Measurements from ENCODE around the gene ADRA2B.
"Not testable (repeated sequence)": the region's sequence is repeated elsewhere in the genome, so short reads cannot be mapped to it uniquely, and the experiment has no call there.

ADRA2B gene

DNA sequence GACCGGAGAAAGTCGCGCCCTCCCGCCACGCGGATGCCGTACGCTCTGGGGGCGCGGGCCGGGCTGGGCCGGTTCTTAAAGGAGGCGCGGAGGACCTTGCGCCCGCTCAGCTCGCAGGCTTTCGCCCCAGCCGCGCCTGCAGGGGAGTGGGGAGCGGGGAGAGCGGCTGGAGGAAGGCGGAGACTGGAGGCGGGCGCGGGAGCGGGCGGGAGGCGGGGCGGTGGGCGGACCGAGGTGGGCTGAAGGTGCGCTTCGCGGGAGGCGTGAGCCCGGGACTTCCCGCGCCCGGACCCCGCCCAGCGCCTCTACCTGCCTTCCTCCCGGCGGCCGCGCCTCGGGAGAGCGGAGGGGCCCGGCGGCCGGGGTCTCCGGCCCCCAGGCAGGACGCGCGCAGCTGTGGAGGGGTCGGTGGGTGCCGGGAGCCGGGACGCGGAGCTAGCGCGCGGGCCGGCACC is at the start of gene ADRA2B:
TSS of gene ADRA2B (minus strand) at position 148 of the 455 bp plus-strand sequence. CDS start 422 bp downstream, outside the sequence.
- H3K4me3 ChIP-seq (ENCODE audit: low read length) = peak within 1 kb of the TSS; percentile 66
- 0 out of 2 replicates have a peak within 1 kb of the TSS, but pooled peaks have one; percentile 34 for H3K9ac ChIP-seq (ENCODE audit: low read depth, low read length)
- peaks cover 64% of the 10 kb centered on the region for H3K27me3 ChIP-seq (ENCODE audit: insufficient read depth, low read length)

DNA sequence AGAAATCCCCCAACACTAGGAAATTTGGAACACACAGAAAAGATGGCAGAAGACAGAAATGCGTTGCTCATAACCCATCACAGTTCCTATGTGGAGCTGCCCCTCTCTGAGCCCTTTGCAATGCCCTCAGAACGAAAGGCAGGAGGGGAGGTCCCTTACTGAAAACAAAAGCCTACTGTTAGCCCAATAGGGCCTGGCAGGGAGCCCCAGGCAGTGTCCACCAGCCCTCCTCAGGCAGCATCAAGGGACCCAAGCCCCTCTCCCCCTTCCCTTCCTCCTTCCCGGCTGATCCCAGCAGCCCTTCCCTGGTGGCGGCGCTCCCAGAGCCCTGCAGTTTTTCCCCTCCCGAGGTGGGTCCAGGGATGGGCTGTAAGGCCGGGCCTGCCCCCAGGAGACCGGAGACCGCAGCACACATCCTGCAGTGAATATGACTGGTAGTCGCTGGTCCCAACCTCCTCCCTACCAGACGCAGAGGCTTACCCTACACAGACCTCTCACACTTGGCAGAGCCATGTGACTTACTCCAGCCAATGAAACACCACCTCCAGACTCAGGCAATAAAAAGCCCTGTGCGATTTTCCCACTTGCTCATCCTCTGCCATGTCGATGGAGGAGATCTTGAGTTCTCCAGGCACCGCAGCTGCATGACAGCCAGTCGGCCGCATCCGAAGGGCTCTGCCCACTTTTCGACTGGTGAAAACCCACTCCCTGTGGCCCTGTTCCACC is 48.3 kb upstream of the ADRA2B start:
- no peak overlapping the region for H3K27ac ChIP-seq (ENCODE audit: low read length)

More for the DNA sequence above, at the start of gene ADRA2B:
- no peaks in the 10 kb centered on the region for H3K36me3 ChIP-seq (ENCODE audit: insufficient read depth, low read depth, low read length)
- H3K9me3 ChIP-seq (ENCODE audit: insufficient read depth, low read depth, low read length) = no peaks in the 10 kb centered on the region
- H3K4me1 ChIP-seq (ENCODE audit: insufficient read depth, low read length) = no peaks in the 10 kb centered on the region
- no peak within 1 kb of the TSS for H3K27ac ChIP-seq (ENCODE audit: low read length)

DNA sequence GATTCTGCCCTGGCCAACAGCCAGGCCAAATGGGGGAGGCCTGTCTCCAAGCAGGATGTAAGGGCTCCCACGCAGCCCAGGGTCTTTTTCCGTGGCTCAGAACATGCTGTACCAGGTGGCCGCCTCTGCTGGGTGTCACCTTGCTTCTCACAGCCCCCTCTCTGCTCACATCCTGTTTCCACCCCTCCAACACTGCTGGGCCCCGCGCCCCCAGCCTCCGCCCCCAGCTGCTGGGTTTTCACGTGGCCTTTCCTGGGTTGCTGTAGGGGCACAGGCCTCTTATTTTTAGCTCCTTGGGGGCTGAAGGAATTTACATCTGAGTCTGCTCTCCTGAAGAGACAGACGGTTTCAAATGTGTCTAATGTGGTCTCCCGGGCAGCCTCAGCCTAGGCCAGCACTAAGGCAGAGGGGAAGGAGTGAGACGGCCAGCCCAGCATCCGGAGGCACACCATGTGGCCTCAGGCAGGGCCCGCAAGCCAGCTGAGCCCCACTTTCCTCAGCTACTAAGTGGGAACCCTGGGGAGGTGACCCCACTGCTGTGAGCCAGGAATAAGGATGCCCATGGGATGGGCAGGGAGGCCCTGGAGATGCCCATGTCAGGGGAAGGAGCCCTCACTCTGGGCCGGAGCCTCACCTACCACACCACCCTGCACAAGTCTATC is 47.5 kb upstream of the ADRA2B start:
- Histone ChIP-seq H3K27ac (ENCODE audit: low read length) (no peak overlapping the region), H3K4me1 (ENCODE audit: insufficient read depth, low read length) (no peaks in the 10 kb centered on the region), H3K4me3 (ENCODE audit: low read length) (no peak overlapping the region), H3K9ac (ENCODE audit: low read depth, low read length) (no peak overlapping the region), H3K9me3 (ENCODE audit: insufficient read depth, low read depth, low read length) (no peaks in the 10 kb centered on the region), H3K36me3 (ENCODE audit: insufficient read depth, low read depth, low read length) (no peaks in the 10 kb centered on the region), H3K27me3 (ENCODE audit: insufficient read depth, low read length) (no peaks in the 10 kb centered on the region)

More for the DNA sequence above, 48.3 kb upstream of the ADRA2B start:
- H3K27me3 ChIP-seq (ENCODE audit: insufficient read depth, low read length) = no peaks in the 10 kb centered on the region
- no peaks in the 10 kb centered on the region for H3K4me1 ChIP-seq (ENCODE audit: insufficient read depth, low read length)
- H3K36me3 ChIP-seq (ENCODE audit: insufficient read depth, low read depth, low read length) = no peaks in the 10 kb centered on the region
- H3K9ac ChIP-seq (ENCODE audit: low read depth, low read length) = no peak overlapping the region
- H3K4me3 ChIP-seq (ENCODE audit: low read length) = no peak overlapping the region
- no peaks in the 10 kb centered on the region for H3K9me3 ChIP-seq (ENCODE audit: insufficient read depth, low read depth, low read length)

- Histone ChIP-seq H3K27ac (ENCODE audit: low read length) (no peak overlapping the region), H3K27me3 (ENCODE audit: insufficient read depth, low read length) (no peaks in the 10 kb centered on the region), H3K9ac (ENCODE audit: low read depth, low read length) (no peak overlapping the region), H3K4me1 (ENCODE audit: insufficient read depth, low read length) (no peaks in the 10 kb centered on the region), H3K9me3 (ENCODE audit: insufficient read depth, low read depth, low read length) (no peaks in the 10 kb centered on the region), H3K36me3 (ENCODE audit: insufficient read depth, low read depth, low read length) (no peaks in the 10 kb centered on the region), H3K4me3 (ENCODE audit: low read length) (no peak overlapping the region)
Observed at GRCh38 chr2:96163415-96163767, 47.0 kb upstream of the ADRA2B start.

DNA sequence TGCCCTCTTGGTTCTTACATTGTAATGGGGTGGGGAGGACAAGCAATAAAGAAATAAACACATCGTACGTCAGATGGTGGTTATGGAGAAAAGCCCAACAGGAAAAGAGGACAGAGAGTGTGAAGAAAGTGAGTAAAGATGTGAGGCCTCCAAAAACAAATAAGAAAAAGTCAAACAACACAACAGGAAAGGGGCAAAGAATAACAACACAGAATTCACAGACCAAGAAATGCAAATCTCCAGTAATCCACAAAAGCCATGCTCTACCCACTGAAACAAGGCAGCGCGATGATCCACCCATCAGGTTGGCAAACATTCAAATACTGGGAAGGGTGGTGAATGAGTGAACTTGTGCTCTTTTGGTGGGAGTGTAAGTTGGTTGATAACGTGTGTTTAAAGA is 45.5 kb upstream of the ADRA2B start:
- no peak overlapping the region for H3K4me3 ChIP-seq (ENCODE audit: low read length)
- no peaks in the 10 kb centered on the region for H3K4me1 ChIP-seq (ENCODE audit: insufficient read depth, low read length)
- no peak overlapping the region for H3K27ac ChIP-seq (ENCODE audit: low read length)
- H3K9ac ChIP-seq (ENCODE audit: low read depth, low read length) = no peak overlapping the region
- H3K9me3 ChIP-seq (ENCODE audit: insufficient read depth, low read depth, low read length) = no peaks in the 10 kb centered on the region
- no peaks in the 10 kb centered on the region for H3K27me3 ChIP-seq (ENCODE audit: insufficient read depth, low read length)
- H3K36me3 ChIP-seq (ENCODE audit: insufficient read depth, low read depth, low read length) = no peaks in the 10 kb centered on the region

- not testable (repeated sequence) for H3K27ac ChIP-seq (ENCODE audit: low read length); H3K36me3 ChIP-seq (ENCODE audit: insufficient read depth, low read depth, low read length); H3K27me3 ChIP-seq (ENCODE audit: insufficient read depth, low read length); H3K9ac ChIP-seq (ENCODE audit: low read depth, low read length); H3K4me1 ChIP-seq (ENCODE audit: insufficient read depth, low read length); H3K9me3 ChIP-seq (ENCODE audit: insufficient read depth, low read depth, low read length); H3K4me3 ChIP-seq (ENCODE audit: low read length)
Observed at GRCh38 chr2:96160366-96160765, 44.0 kb upstream of the ADRA2B start.

- H3K4me1 ChIP-seq (ENCODE audit: insufficient read depth, low read length) = no peaks in the 10 kb centered on the region
- no peak overlapping the region for H3K4me3 ChIP-seq (ENCODE audit: low read length)
- H3K27ac ChIP-seq (ENCODE audit: low read length) = no peak overlapping the region
- no peak overlapping the region for H3K9ac ChIP-seq (ENCODE audit: low read depth, low read length)
- H3K36me3 ChIP-seq (ENCODE audit: insufficient read depth, low read depth, low read length) = no peaks in the 10 kb centered on the region
- no peaks in the 10 kb centered on the region for H3K9me3 ChIP-seq (ENCODE audit: insufficient read depth, low read depth, low read length)
- H3K27me3 ChIP-seq (ENCODE audit: insufficient read depth, low read length) = no peaks in the 10 kb centered on the region
Observed at GRCh38 chr2:96159084-96159830, 42.9 kb upstream of the ADRA2B start.

DNA sequence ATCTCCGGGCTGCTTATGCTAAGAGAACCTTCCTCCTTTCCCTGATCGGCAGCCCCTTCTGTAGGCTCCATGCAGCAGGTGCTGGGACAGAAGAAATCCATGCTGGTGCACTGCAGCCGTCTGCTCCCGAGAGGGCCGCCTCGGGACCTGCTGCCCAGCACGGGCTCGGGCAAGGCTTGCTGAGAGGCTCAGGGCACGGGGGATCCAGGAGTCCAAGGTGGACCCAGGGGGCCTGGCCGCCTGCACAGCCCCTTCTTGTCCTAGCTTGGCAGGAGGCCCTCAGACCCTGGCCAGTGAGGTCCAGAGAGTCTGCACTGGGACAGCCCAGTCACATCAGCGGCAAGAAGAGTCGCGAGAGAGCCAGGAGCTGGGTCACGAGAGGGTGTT is 42.2 kb upstream of the ADRA2B start:
- Histone ChIP-seq H3K4me1 (ENCODE audit: insufficient read depth, low read length) (no peaks in the 10 kb centered on the region), H3K9me3 (ENCODE audit: insufficient read depth, low read depth, low read length) (no peaks in the 10 kb centered on the region), H3K9ac (ENCODE audit: low read depth, low read length) (no peak overlapping the region), H3K27ac (ENCODE audit: low read length) (no peak overlapping the region), H3K27me3 (ENCODE audit: insufficient read depth, low read length) (no peaks in the 10 kb centered on the region), H3K36me3 (ENCODE audit: insufficient read depth, low read depth, low read length) (no peaks in the 10 kb centered on the region), H3K4me3 (ENCODE audit: low read length) (no peak overlapping the region)

GRCh38 chr2:96157649-96158553 is 41.5 kb upstream of the ADRA2B start:
- H3K36me3 ChIP-seq (ENCODE audit: insufficient read depth, low read depth, low read length) = no peaks in the 10 kb centered on the region
- no peak overlapping the region for H3K27ac ChIP-seq (ENCODE audit: low read length)
- H3K27me3 ChIP-seq (ENCODE audit: insufficient read depth, low read length) = no peaks in the 10 kb centered on the region
- no peak overlapping the region for H3K4me3 ChIP-seq (ENCODE audit: low read length)
- H3K4me1 ChIP-seq (ENCODE audit: insufficient read depth, low read length) = no peaks in the 10 kb centered on the region; the same call in 1 of the 2 replicates
- no peaks in the 10 kb centered on the region for H3K9me3 ChIP-seq (ENCODE audit: insufficient read depth, low read depth, low read length)
- no peak overlapping the region for H3K9ac ChIP-seq (ENCODE audit: low read depth, low read length)

DNA sequence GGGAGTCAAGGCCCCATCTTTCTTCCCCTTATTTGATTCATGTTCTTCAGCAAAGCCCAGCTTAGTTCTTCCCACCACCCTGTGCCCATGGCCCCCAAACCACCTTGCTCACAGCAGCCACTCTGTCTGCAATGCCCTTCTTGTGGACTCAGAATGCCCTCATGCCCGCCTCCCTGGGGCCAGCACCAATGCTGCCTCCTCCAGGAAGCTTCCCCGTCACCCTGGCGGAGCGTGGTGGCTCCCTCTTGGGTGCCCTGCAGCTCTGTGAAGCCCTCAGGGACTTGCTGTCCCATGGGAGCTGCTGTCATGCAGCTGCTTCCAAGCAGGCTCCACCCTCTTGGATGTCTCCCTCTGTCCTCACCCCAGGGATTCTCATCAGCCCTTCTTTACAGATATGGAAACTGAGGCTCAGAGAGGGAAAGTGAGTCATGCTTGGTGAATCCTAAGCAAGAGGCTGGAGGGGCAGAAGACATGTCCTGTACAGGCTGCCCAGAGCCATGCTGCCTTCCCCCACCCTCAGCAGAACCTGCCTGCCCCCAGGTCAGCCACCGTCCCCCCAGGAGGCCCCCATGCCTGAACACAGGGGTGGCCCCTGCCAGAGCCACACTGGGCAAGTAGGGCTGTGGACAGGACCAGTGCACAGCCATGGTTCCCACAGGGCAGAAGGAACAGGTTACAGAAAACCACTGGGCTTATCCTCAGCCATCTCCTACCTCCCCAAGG is 40.7 kb upstream of the ADRA2B start:
- Histone ChIP-seq H3K9me3 (ENCODE audit: insufficient read depth, low read depth, low read length) (no peaks in the 10 kb centered on the region), H3K9ac (ENCODE audit: low read depth, low read length) (no peak overlapping the region), H3K27me3 (ENCODE audit: insufficient read depth, low read length) (no peaks in the 10 kb centered on the region), H3K4me3 (ENCODE audit: low read length) (no peak overlapping the region), H3K27ac (ENCODE audit: low read length) (no peak overlapping the region), H3K36me3 (ENCODE audit: insufficient read depth, low read depth, low read length) (no peaks in the 10 kb centered on the region), H3K4me1 (ENCODE audit: insufficient read depth, low read length) (peaks cover 4% of the 10 kb centered on the region; the same call in 1 of the 2 replicates)
